PC-3 (cell line): ENCODE measurements around the gene RING1. TPM values are rescaled to one million over a fixed set of nuclear protein-coding genes. Genes with fewer than 3 reads are reported as not detected.

Source experiments
- ATAC-seq: fragments of 200-7000 bp; cut with Tn5 transposase; 2 replicates; pipeline ENCODE4 v1.9.1; 2020; ENCODE audit warnings: mild to moderate bottlenecking, moderate library complexity
- BruUV-seq: library from RNA; stranded (reverse); fragments of 400-500 nt; replicated peaks from 2 replicates; lab custom pipeline; 2021; lab: Mats Ljungman, UMichigan
- CTCF ChIA-PET: fragments of 300-600 bp; sonication (Branson Sonifier 250); formaldehyde crosslinking; loops from one replicate; lab custom pipeline; 2022; ENCODE audit warnings: antibody characterized with exemption; lab: Charles Lee
- POLR2A ChIA-PET: fragments of 300-600 bp; sonication (Branson Sonifier 250); formaldehyde crosslinking; loops from one replicate; lab custom pipeline; 2022; ENCODE audit warnings: antibody characterized with exemption; ENCODE audit not compliant: unreplicated experiment; lab: Charles Lee
- DNase-seq: peaks from one replicate; pipeline ENCODE4 v3.0.0-alpha.2; 2015
- H2AFZ ChIP-seq: fragments of 300-600 bp; sonication (generic); 2 replicates; pipeline ENCODE4 v1.6.0; 2016; ENCODE audit warnings: antibody characterized with exemption, low read length
- H3F3A ChIP-seq: fragments of 300-600 bp; sonication (generic); one replicate; pipeline ENCODE4 v1.6.0; 2017; ENCODE audit warnings: antibody characterized with exemption, low read length, control low read depth, mild to moderate bottlenecking; ENCODE audit not compliant: unreplicated experiment
- H3K27ac ChIP-seq: fragments of 300-600 bp; sonication (generic); 2 replicates; pipeline ENCODE4 v1.5.1; 2016; ENCODE audit warnings: mild to moderate bottlenecking, low read length
- H3K27me3 ChIP-seq: fragments of 300-600 bp; sonication (generic); 2 replicates; pipeline ENCODE4 v1.6.1; 2016; ENCODE audit warnings: low read length, mixed read lengths
- H3K36me3 ChIP-seq: fragments of 300-600 bp; sonication (generic); 2 replicates; pipeline ENCODE4 v1.6.1; 2016; ENCODE audit warnings: low read depth, mixed run types, low read length, mixed read lengths
- H3K4me1 ChIP-seq: fragments of 300-600 bp; sonication (generic); 2 replicates; pipeline ENCODE4 v1.5.1; 2016; ENCODE audit warnings: low read length; ENCODE audit not compliant: insufficient read depth
- H3K4me2 ChIP-seq: fragments of 300-600 bp; sonication (generic); 2 replicates; pipeline ENCODE4 v1.6.0; 2016; ENCODE audit warnings: low read length
- H3K4me3 ChIP-seq: fragments of 300-600 bp; sonication (generic); 2 replicates; pipeline ENCODE4 v1.5.1; 2016; ENCODE audit warnings: mild to moderate bottlenecking, low read length, mixed read lengths
- H3K79me2 ChIP-seq: fragments of 300-600 bp; sonication (generic); 2 replicates; pipeline ENCODE4 v1.6.1; 2017; ENCODE audit warnings: low read length, mixed read lengths
- H3K9ac ChIP-seq: fragments of 300-600 bp; sonication (generic); 2 replicates; pipeline ENCODE4 v1.6.0; 2016; ENCODE audit warnings: mild to moderate bottlenecking, low read length
- H3K9me2 ChIP-seq: fragments of 300-600 bp; sonication (generic); replicated peaks from 2 replicates; pipeline ENCODE4 v1.6.1; 2016; ENCODE audit warnings: mixed run types, low read length, mixed read lengths
- H3K9me3 ChIP-seq: fragments of 300-600 bp; sonication (generic); 2 replicates; pipeline ENCODE4 v1.6.1; 2016; ENCODE audit warnings: low read length, mixed read lengths
- H4K20me1 ChIP-seq: fragments of 300-600 bp; sonication (generic); 2 replicates; pipeline ENCODE4 v1.6.1; 2016; ENCODE audit warnings: low read length, mixed read lengths
- CTCF ChIP-seq: fragments of 300-600 bp; sonication (generic); conservative IDR thresholded peaks from 2 replicates; pipeline ENCODE4 v1.5.1; 2017; ENCODE audit warnings: antibody characterized with exemption, low read depth, mild to moderate bottlenecking, low read length
- EZH2 ChIP-seq: fragments of 300-600 bp; sonication (generic); IDR thresholded peaks from one replicate; pipeline ENCODE4 v1.6.1; 2017; ENCODE audit warnings: antibody characterized with exemption, mild to moderate bottlenecking, low read length; ENCODE audit not compliant: unreplicated experiment
- EZH2phosphoT487 ChIP-seq: fragments of 300-600 bp; sonication (generic); IDR thresholded peaks from 2 replicates; pipeline ENCODE4 v1.6.1; 2018; ENCODE audit warnings: mild to moderate bottlenecking, antibody characterized with exemption, low read length, borderline replicate concordance
- intact Hi-C: fragments of 100-400 bp; cut with micrococcal nuclease; formaldehyde crosslinking; loops from 2 replicates; pipeline ENCODE4 v1.9.0; 2023
- total RNA-seq: library from RNA; depleted of rRNA; stranded (reverse); fragments of >200 nt; gene quantifications from 2 replicates; pipeline ENCODE4 v1.2.3, GENCODE V29; 2014

Gene RING1
- total RNA-seq, 1 experiment from 2014 or later = 23.3 TPM

DNA sequence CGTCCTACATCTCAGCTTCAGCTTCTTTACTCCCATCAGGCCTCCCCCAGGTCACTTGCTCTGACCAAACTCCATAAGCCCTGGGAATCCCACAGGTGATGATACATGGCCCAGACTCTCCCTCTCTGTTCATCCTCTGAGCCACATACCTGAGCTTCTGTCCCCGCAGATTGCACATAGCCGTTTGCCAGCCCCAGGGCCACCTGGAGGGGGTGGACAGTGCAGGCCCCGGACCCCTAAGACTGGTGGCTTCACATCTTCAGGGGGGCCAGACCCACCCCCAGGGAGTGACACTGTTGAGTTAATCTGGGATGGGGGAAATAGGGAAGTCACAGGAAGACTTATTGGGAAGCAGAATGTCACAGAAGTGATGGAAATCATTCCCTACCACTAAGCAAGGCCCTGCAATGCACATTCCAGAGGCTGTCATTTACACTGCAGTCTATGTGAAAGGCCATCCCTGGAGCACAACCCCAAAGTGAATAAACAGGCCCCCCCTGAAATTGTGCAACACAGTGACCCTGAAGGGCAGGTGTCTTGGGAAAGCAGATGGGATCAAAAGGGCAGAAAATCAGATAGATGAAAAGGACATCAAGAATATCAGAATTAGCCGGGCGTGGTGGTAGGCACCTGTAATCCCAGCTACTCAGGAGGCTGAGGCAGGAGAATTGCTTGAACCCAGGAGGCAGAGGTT is 10.0 kb upstream of the RING1 start:
- peaks cover 18% of the 10 kb centered on the region for H3K4me1 ChIP-seq
- ChIA-PET POLR2A (interaction anchor here (0.6 kb wide), 1 partner anchor 45 kb away, joined by 4 read pairs; no protein-coding TSS in a partner anchor), CTCF (interaction anchor here (0.6 kb wide), 1 partner anchor 80 kb away, joined by 3 read pairs; no protein-coding TSS in a partner anchor)
- peaks cover 41% of the 10 kb centered on the region for H3K36me3 ChIP-seq
- TF ChIP-seq EZH2phosphoT487 = no peak
- no peak for TF ChIP-seq CTCF
- no peak for TF ChIP-seq EZH2
- H3K4me3 ChIP-seq = no peak overlapping the region
- TSS peak; percentile 13 for BruUV-seq
- no peaks in the 10 kb centered on the region for H3F3A ChIP-seq
- no peaks in the 10 kb centered on the region for H3K9me3 ChIP-seq
- DNase-seq = no peak
- no peak overlapping the region for H3K27ac ChIP-seq
- no peak overlapping the region for H2AFZ ChIP-seq
- no peaks in the 10 kb centered on the region for H3K27me3 ChIP-seq
- peaks cover 55% of the 10 kb centered on the region for H3K79me2 ChIP-seq
- no peaks in the 10 kb centered on the region for H3K9me2 ChIP-seq
- intact Hi-C loops = loop anchor here (5.0 kb wide), 1 partner anchor 36 kb away; no protein-coding TSS in a partner anchor
- no peak overlapping the region for H3K9ac ChIP-seq
- H4K20me1 ChIP-seq = peaks cover 5% of the 10 kb centered on the region; the same call in 1 of the 2 replicates
- peak overlapping the region; percentile 99 for H3K4me2 ChIP-seq
- no peak for ATAC-seq

DNA sequence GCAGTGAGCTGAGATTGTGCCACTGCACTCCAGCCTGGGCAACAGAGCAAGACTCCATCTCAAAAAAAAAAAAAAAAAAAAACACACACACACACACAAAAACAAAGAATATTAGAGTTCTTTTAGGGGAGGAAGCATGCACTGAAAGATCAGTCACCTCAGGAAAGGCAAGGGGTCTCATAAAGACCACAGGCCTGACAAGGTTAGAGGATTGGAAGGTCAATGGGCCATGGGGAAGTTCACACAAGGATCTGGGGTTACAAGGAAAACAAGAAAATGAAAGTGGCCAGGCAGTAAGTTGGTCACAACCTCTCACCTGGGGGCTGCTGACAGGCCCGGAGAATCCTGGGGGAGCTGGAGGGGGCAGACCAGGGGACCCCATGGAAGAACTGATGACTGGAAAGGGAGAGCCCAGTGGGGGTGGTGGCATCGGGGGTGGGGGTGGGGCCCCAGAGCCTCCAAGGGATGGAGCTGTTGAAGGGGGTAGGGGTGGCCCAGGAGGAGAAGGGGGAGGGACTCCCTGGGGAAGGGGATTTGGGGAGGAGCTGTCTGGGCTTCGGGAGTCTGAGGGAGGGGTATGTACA is 9.4 kb upstream of the RING1 start:
- Histone ChIP-seq H4K20me1 (peaks cover 5% of the 10 kb centered on the region; the same call in 1 of the 2 replicates), H2AFZ (no peak overlapping the region), H3F3A (no peaks in the 10 kb centered on the region), H3K27me3 (no peaks in the 10 kb centered on the region), H3K4me1 (peaks cover 22% of the 10 kb centered on the region), H3K36me3 (peaks cover 46% of the 10 kb centered on the region), H3K9me3 (no peaks in the 10 kb centered on the region), H3K79me2 (peaks cover 62% of the 10 kb centered on the region), H3K4me2 (peak overlapping the region; percentile 99), H3K27ac (no peak overlapping the region), H3K9me2 (no peaks in the 10 kb centered on the region), H3K4me3 (peak overlapping the region; percentile 97), H3K9ac (peak overlapping the region; percentile 98)
- DNase-seq (no peak), ATAC-seq (no peak)
- CTCF ChIA-PET = no interaction called here
- intact Hi-C loops = loop anchor here (5.0 kb wide), 1 partner anchor 37 kb away; no protein-coding TSS in a partner anchor
- BruUV-seq = no TSS peak
- POLR2A ChIA-PET = no interaction called here
- no peak for TF ChIP-seq EZH2phosphoT487

GRCh38 chr6:33199687-33200218 is 8.5 kb upstream of the RING1 start:
- Histone ChIP-seq H2AFZ (peak overlapping the region; percentile 99), H3K4me3 (peak overlapping the region; percentile 97), H3K9me2 (no peaks in the 10 kb centered on the region), H3K4me1 (peaks cover 25% of the 10 kb centered on the region), H3K9ac (peak overlapping the region; percentile 98), H3F3A (no peaks in the 10 kb centered on the region), H3K27ac (peak overlapping the region; percentile 92), H3K4me2 (peak overlapping the region; percentile 99), H3K36me3 (peaks cover 40% of the 10 kb centered on the region), H3K9me3 (no peaks in the 10 kb centered on the region), H4K20me1 (peaks cover 5% of the 10 kb centered on the region; the same call in 1 of the 2 replicates), H3K27me3 (no peaks in the 10 kb centered on the region), H3K79me2 (peaks cover 63% of the 10 kb centered on the region)
- intact Hi-C loops = loop anchor here (5.0 to 10.0 kb wide), 3 partner anchors 37 to 215 kb away; partner anchors contain the start of genes B3GALT4, CUTA, PHF1 and RPS18
- TSS peak; percentile 35 for BruUV-seq
- POLR2A ChIA-PET = interaction anchor here (0.6 kb wide), 1 partner anchor 1057 kb away, joined by 3 read pairs; no protein-coding TSS in a partner anchor
- peak; percentile 26 for ATAC-seq
- TF ChIP-seq EZH2phosphoT487 (no peak), CTCF (no peak), EZH2 (no peak)
- peak; percentile 74 for DNase-seq
- CTCF ChIA-PET = interaction anchor here (0.9 kb wide), 1 partner anchor 49 kb away, joined by 7 read pairs; no protein-coding TSS in a partner anchor
